OCI-LY3 (cell line): ENCODE measurements around the gene SLC17A9.

Experiments used
- H2AFZ ChIP-seq: fragments of 200-600, 300-600 bp; shearing (Covaris generic); 2 replicates; pipeline ENCODE4 v1.6.0; 2014; ENCODE audit warnings: antibody characterized with exemption, low read depth, low read length
- H3K27ac ChIP-seq: fragments of 200-600, 300-600 bp; sonication (generic); 2 replicates; pipeline ENCODE4 v1.5.1; 2014; ENCODE audit warnings: mild to moderate bottlenecking, low read length, moderate library complexity, mixed read lengths
- H3K27me3 ChIP-seq: fragments of 200-600, 300-600 bp; sonication (generic); 2 replicates; pipeline ENCODE4 v1.6.1; 2014; ENCODE audit warnings: low read depth, low read length, mixed read lengths
- H3K36me3 ChIP-seq: fragments of 200-600, 300-600 bp; sonication (generic); replicated peaks from 2 replicates; pipeline ENCODE3; 2014; ENCODE audit warnings: low read depth, low read length, mixed read lengths
- H3K4me1 ChIP-seq: fragments of 300-600, 200-600 bp; sonication (generic); 2 replicates; pipeline ENCODE4 v1.6.1; 2014; ENCODE audit warnings: low read length, mixed read lengths
- H3K4me2 ChIP-seq: fragments of 200-600, 300-600 bp; sonication (generic); 2 replicates; pipeline ENCODE4 v1.6.1; 2014; ENCODE audit warnings: low read length, mixed read lengths
- H3K4me3 ChIP-seq: fragments of 300-600, 200-600 bp; sonication (generic); 2 replicates; pipeline ENCODE4 v1.5.1; 2014; ENCODE audit warnings: antibody characterized with exemption, mild to moderate bottlenecking, low read length, moderate library complexity
- H3K79me2 ChIP-seq: fragments of 300-600, 200-600 bp; shearing (Covaris generic); 2 replicates; pipeline ENCODE4 v1.6.1; 2014; ENCODE audit warnings: mild to moderate bottlenecking, low read length, mixed read lengths
- H3K9ac ChIP-seq: fragments of 300-600, 200-600 bp; shearing (Covaris generic); 2 replicates; pipeline ENCODE4 v1.6.0; 2014; ENCODE audit warnings: mild to moderate bottlenecking, low read length, moderate library complexity
- H3K9me3 ChIP-seq: fragments of 200-600, 300-600 bp; shearing (Covaris generic); 2 replicates; pipeline ENCODE4 v1.6.1; 2014; ENCODE audit warnings: low read length, mixed read lengths; ENCODE audit not compliant: insufficient read depth
- H4K20me1 ChIP-seq: fragments of 200-600, 300-600 bp; sonication (generic); 2 replicates; pipeline ENCODE4 v1.6.1; 2016; ENCODE audit warnings: low read length, mixed read lengths; ENCODE audit not compliant: insufficient read depth
- EZH2phosphoT487 ChIP-seq: fragments of 200-600 bp; shearing (Covaris generic); IDR thresholded peaks from 2 replicates; pipeline ENCODE4 v1.6.1; 2018; ENCODE audit warnings: antibody characterized with exemption, mixed run types, low read depth
- TF ChIP-seq, protein P1 (sequence below): fragments of 200-600, 300-600 bp; sonication (generic); IDR thresholded peaks from 2 replicates; pipeline ENCODE4 v1.5.1; 2014; ENCODE audit warnings: antibody characterized with exemption, low read length, low read depth

Gene SLC17A9

DNA sequence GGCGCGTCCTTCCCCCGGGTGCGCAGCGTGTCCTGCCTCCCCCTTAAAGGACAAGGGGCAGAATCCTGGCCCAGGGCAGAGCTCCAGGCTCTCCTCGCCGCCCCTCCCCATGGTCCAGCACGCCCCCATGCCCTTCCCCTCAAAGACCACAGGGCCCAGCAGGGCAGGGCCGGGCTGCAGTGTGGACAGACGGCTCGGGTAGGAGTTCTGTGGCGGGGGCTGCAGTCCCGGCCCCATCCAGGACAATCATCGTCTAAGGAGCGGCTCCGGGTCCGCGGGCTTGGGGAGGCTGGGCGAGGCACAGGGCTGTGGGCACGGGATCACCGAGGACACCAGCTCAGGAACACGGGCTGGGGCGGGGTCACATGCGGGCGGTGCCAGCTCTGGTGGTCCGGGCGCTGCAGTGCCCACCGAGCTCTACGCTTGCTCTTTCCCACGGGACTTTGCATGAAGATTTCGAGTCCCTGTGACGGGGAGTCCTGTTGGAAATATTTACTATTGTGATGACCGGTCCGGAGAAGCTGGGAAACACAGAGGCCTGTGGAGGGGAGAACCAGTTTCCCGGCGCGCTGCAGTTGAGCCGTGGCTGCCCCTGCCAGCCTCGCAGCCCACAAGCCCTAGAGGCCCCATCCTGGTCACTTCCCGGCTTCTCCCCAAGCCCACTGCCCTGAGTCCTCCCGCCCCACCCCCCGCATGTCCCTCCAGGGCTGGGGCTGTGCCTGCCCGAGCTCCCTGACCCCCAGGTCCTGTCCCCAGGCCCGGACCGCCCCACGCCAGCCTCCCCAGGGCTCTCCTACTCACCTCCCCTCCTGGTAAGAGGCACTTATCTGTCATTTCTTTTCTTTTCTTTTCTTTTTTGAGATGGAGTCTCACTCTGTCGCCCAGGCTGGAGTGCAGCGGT, 20.6 kb downstream of the SLC17A9 start:
- peaks cover 24% of the 10 kb centered on the region for H3K4me1 ChIP-seq
- H3K4me2 ChIP-seq: peak overlapping the region; percentile 84
- TF ChIP-seq EZH2phosphoT487: no peak
- TF ChIP-seq, protein P1, sequence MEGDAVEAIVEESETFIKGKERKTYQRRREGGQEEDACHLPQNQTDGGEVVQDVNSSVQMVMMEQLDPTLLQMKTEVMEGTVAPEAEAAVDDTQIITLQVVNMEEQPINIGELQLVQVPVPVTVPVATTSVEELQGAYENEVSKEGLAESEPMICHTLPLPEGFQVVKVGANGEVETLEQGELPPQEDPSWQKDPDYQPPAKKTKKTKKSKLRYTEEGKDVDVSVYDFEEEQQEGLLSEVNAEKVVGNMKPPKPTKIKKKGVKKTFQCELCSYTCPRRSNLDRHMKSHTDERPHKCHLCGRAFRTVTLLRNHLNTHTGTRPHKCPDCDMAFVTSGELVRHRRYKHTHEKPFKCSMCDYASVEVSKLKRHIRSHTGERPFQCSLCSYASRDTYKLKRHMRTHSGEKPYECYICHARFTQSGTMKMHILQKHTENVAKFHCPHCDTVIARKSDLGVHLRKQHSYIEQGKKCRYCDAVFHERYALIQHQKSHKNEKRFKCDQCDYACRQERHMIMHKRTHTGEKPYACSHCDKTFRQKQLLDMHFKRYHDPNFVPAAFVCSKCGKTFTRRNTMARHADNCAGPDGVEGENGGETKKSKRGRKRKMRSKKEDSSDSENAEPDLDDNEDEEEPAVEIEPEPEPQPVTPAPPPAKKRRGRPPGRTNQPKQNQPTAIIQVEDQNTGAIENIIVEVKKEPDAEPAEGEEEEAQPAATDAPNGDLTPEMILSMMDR: no peak
- peak overlapping the region; percentile 75 for H3K4me3 ChIP-seq
- 0 out of 2 replicates have a peak, but pooled peaks cover 3% of the 10 kb centered on the region for H3K27me3 ChIP-seq
- H3K79me2 ChIP-seq: no peaks in the 10 kb centered on the region
- H2AFZ ChIP-seq: no peak overlapping the region; the same call in 1 of the 2 replicates
- H3K27ac ChIP-seq: no peak overlapping the region
- no peaks in the 10 kb centered on the region for H4K20me1 ChIP-seq
- no peaks in the 10 kb centered on the region for H3K9me3 ChIP-seq
- no peaks in the 10 kb centered on the region for H3K36me3 ChIP-seq
- H3K9ac ChIP-seq: no peak overlapping the region; the same call in 1 of the 2 replicates

DNA sequence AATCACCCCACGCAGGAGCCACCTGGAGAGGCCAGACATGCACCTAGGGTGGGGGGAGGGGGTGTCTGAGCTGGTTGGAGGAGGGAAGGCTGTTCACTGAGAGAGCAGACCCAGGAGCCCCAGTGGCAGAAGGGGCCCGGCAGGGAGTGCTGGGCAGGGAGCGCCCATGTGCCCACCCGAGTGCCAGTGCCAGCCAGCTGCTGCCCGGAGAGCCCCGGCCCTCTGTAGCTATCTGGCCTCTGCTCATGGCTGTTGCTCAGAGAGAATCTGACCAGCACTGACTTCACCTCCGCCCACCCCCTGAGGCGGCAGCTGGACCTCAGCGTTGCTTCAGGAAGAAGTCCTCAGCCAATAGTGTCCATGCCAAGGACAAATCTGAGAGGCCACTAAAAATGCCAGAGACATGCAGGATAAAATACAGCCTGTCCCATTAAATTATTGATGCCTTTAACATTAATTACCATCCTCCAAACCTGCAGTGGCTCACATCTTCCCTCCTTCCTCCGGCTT, 22.8 kb downstream of the SLC17A9 start:
- no peak overlapping the region for H2AFZ ChIP-seq
- H3K9me3 ChIP-seq: no peaks in the 10 kb centered on the region
- no peaks in the 10 kb centered on the region for H4K20me1 ChIP-seq
- H3K9ac ChIP-seq: no peak overlapping the region
- H3K4me3 ChIP-seq: no peak overlapping the region
- TF ChIP-seq, protein P1: no peak
- TF ChIP-seq EZH2phosphoT487: no peak
- no peak overlapping the region for H3K4me2 ChIP-seq
- H3K27me3 ChIP-seq: peaks cover 24% of the 10 kb centered on the region
- no peaks in the 10 kb centered on the region for H3K36me3 ChIP-seq
- no peak overlapping the region for H3K27ac ChIP-seq
- no peaks in the 10 kb centered on the region for H3K79me2 ChIP-seq
- H3K4me1 ChIP-seq: peaks cover 34% of the 10 kb centered on the region

DNA sequence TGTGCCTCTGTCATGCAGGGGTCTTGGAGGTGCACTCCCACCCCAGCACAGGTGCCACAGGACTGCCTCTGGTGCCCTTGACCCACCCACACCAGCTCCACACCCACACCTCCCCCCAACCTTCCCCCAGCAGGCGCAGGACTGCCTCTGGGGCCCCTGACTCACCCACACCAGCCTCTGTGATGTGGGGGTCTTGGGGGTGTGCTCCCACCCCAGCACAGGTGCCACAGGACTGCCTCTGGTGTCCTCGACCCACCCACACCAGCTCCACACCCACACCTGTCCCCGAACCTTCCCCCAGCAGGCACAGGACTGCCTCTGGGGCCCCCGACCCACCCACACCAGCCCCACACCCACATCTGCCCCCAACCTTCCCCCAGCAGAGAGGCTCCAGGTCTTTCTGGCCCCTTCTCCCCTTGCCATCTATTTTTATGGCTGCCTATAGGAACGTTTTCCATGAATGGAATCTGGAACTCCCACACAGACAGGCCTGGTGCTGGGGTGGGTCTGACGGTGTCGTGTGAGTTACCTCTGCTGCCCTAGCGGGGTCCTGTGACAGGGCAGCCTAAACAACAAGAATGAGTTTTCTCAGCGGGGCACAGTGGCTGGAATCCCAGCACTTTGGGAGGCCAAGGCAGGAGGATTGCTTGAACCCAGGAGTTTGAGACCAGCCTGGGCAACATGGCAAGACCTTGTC, 23.5 kb downstream of the SLC17A9 start:
- no peaks in the 10 kb centered on the region for H4K20me1 ChIP-seq
- H3K4me3 ChIP-seq: no peak overlapping the region
- H2AFZ ChIP-seq: no peak overlapping the region
- H3K9me3 ChIP-seq: no peaks in the 10 kb centered on the region
- H3K9ac ChIP-seq: no peak overlapping the region
- no peak for TF ChIP-seq EZH2phosphoT487
- TF ChIP-seq, protein P1: no peak
- no peaks in the 10 kb centered on the region for H3K79me2 ChIP-seq
- H3K4me1 ChIP-seq: peaks cover 34% of the 10 kb centered on the region
- H3K36me3 ChIP-seq: no peaks in the 10 kb centered on the region
- peaks cover 26% of the 10 kb centered on the region for H3K27me3 ChIP-seq
- H3K4me2 ChIP-seq: no peak overlapping the region
- H3K27ac ChIP-seq: no peak overlapping the region

DNA sequence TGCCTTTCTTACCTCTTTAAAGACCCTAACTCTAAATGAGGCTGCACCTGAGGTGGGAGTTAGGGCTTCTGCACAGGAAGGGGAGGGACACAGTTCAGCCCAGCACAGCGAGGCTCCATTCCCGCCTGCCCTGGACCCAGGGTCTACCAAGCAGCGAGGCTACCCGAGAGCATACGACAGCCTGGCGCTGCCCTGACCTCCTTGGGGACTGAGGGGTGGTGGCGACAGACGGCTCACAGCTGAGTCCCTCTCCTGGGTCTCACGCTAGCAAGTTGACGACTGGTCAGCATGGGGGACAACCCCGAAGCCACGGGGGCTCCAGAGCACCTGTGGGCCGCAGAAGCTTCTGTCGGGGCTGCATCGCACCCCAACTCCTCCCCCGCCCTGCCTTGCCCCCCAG, 24.4 kb downstream of the SLC17A9 start:
- H3K4me2 ChIP-seq: peak overlapping the region; percentile 96
- no peak overlapping the region for H2AFZ ChIP-seq
- no peaks in the 10 kb centered on the region for H3K9me3 ChIP-seq
- no peak overlapping the region for H3K27ac ChIP-seq
- H3K36me3 ChIP-seq: no peaks in the 10 kb centered on the region
- H3K27me3 ChIP-seq: peaks cover 26% of the 10 kb centered on the region
- no peak for TF ChIP-seq EZH2phosphoT487
- TF ChIP-seq, protein P1: no peak
- H4K20me1 ChIP-seq: no peaks in the 10 kb centered on the region
- peaks cover 35% of the 10 kb centered on the region for H3K4me1 ChIP-seq
- H3K4me3 ChIP-seq: peak overlapping the region; percentile 81
- no peaks in the 10 kb centered on the region for H3K79me2 ChIP-seq
- peak overlapping the region; percentile 72 for H3K9ac ChIP-seq
